ENCODE data around the gene BIN2. TPM values are rescaled to one million over a fixed set of nuclear protein-coding genes. Genes with fewer than 3 reads are reported as not detected.

Gene BIN2
- 0.14 to 0.23 TPM (median 0.19 TPM) in 5 replicates for total RNA-seq (2022; extraction: Qiagen RNA extraction)

DNA sequence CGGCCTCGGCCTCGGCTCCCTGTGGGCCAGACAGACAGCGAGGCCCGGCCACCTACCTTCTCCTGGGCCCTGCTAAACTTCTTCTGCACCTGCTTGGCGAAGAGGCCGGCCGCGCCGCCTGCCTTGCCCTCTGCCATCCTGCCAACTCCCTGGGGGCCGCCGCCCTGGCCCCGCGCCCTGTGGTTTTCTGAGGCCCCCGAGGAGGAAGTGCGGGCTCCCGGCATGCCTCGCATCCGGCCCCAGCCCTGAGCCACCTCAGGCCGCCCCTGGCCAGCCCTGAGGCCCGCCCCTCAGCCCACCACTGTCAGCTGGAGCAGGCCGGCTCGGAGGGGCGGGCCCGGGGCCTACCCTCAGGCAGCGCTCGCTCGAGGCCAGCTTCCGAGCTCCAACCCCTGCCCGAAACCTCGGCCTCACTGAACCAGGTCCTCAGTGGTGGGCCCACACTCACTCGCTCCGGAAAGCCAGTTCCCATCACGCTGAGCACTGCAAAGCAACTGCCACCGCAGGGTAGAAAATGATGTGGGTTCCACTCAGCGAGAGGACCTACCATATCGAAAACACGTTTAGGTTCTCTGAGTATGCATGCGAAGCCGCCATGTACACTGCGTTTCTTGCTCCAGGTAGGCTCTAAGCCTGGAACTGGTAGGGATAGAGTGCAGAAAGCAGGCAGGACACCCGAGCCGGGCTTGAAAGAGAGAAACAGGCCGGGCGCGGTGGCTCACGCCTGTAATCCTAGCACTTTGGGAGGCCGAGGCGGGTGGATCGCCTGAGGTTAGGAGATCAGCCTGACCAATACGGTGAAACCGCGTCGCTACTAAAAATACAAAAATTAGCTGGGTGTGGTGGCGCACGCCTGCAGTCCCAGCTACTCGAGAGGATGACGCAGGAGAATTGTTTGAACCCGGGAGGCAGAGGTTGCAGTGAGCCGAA, at the start of gene BIN2:
Gene BIN2 (minus strand): TSS at position 209 of the 930 bp plus-strand sequence. CDS start 72 bp downstream, at position 137.

DNA sequence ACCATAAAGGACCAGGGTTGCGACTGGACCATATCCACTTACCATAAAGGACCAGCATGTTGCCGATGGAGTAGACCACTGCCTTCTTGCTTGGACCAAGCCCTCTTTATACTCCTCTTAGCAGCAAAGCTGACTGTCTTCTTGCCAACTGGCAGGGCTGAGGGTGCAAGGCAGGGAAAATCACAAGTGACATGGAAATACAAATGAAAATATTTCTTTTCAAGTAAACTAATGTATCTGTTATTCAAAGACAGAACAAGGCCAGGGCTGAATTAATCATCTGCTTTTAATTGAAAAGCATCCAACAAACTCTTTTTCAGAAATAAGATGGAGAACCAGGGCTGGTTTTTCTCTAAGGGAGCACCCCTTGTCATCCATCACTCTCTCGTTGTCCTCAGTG, 22.6 kb upstream of the BIN2 start, which contains the start of gene CELA1:
Gene CELA1 (minus strand): TSS at position 99 of the 400 bp plus-strand sequence. CDS start 41 bp downstream, at position 58.

GRCh38 chr12:51270067-51270950, 53.7 kb downstream of the BIN2 start, which contains the start of gene SMAGP:
Gene SMAGP (minus strand): TSS chr12:51270415. CDS start chr12:51269278, 1,137 bp downstream.

GRCh38 chr12:51238510-51239334, 85.3 kb downstream of the BIN2 start, which contains the start of gene DAZAP2:
Gene DAZAP2 (plus strand): TSS chr12:51238826. CDS start chr12:51238908, 82 bp downstream.

Other genes with a start within 250 kb of the BIN2 start
- 10.5 to 15.2 TPM (median 13.3 TPM) in 5 replicates for gene CSRNP2, start 240.6 kb downstream of the BIN2 start, total RNA-seq (2022; extraction: Qiagen RNA extraction)
- 17.6 to 21.6 TPM (median 21.1 TPM) in 5 replicates for gene TFCP2, start 151.0 kb downstream of the BIN2 start, total RNA-seq (2022; extraction: Qiagen RNA extraction)
- gene POU6F1, start 106.1 kb downstream of the BIN2 start, total RNA-seq (2022; extraction: Qiagen RNA extraction): 0.61 to 2.3 TPM (median 1.5 TPM) in 5 replicates
- 338 to 361 TPM (median 341 TPM) in 5 replicates for gene DAZAP2, start 85.3 kb downstream of the BIN2 start, total RNA-seq (2022; extraction: Qiagen RNA extraction)
- 22.5 to 30.3 TPM (median 25.6 TPM) in 5 replicates for gene SMAGP, start 53.8 kb downstream of the BIN2 start, total RNA-seq (2022; extraction: Qiagen RNA extraction)
- not detected in 5 replicates for gene CELA1, start 22.5 kb upstream of the BIN2 start, total RNA-seq (2022; extraction: Qiagen RNA extraction)
- 2.5 to 4.0 TPM (median 2.6 TPM) in 5 replicates for gene GALNT6, start 67.2 kb upstream of the BIN2 start, total RNA-seq (2022; extraction: Qiagen RNA extraction)
- gene SLC4A8, start 100.7 kb upstream of the BIN2 start, total RNA-seq (2022; extraction: Qiagen RNA extraction): 1.3 to 2.7 TPM (median 2.3 TPM) in 5 replicates

All from A549 treated with dexamethasone at 1 μM for 4 hours (cell line).